Smooth muscle cell (in vitro differentiated cells): ENCODE measurements around the gene HES4. TPM values are rescaled to one million over a fixed set of nuclear protein-coding genes. Genes with fewer than 3 reads are reported as not detected.

ENCODE experiments used
- DNase-seq: peaks from one replicate; lab custom pipeline; 2025; ENCODE audit not compliant: unreplicated experiment; lab: John Stamatoyannopoulos, UW
- H2AFZ ChIP-seq: fragments of 200-600 bp; sonication (generic); 2 replicates; pipeline ENCODE4 v1.6.0; 2016; ENCODE audit warnings: antibody characterized with exemption, low read depth, mild to moderate bottlenecking
- H3F3A ChIP-seq: fragments of 200-600 bp; sonication (generic); 2 replicates; pipeline ENCODE4 v1.6.0; 2017; ENCODE audit warnings: antibody characterized with exemption, low read depth
- H3K27ac ChIP-seq: fragments of 200-600 bp; sonication (generic); 2 replicates; pipeline ENCODE4 v1.5.1; 2016; ENCODE audit warnings: low read depth, mild to moderate bottlenecking
- H3K27me3 ChIP-seq: fragments of 200-600 bp; sonication (generic); 2 replicates; pipeline ENCODE4 v1.6.1; 2016; ENCODE audit warnings: low read depth, mild to moderate bottlenecking
- H3K36me3 ChIP-seq: fragments of 200-600 bp; sonication (generic); 2 replicates; pipeline ENCODE4 v1.5.1; 2016; ENCODE audit warnings: low read depth
- H3K4me1 ChIP-seq: fragments of 200-600 bp; sonication (generic); 2 replicates; pipeline ENCODE4 v1.5.1; 2016; ENCODE audit warnings: low read depth
- H3K4me2 ChIP-seq: fragments of 200-600 bp; sonication (generic); 2 replicates; pipeline ENCODE4 v1.6.0; 2016; ENCODE audit warnings: mild to moderate bottlenecking
- H3K4me3 ChIP-seq: fragments of 200-600 bp; sonication (generic); 2 replicates; pipeline ENCODE4 v1.5.1; 2016; ENCODE audit warnings: mild to moderate bottlenecking
- H3K79me2 ChIP-seq: fragments of 200-600 bp; sonication (generic); 2 replicates; pipeline ENCODE4 v1.6.0; 2016; ENCODE audit warnings: low read depth, mild to moderate bottlenecking
- H3K9ac ChIP-seq: fragments of 200-600 bp; sonication (generic); 2 replicates; pipeline ENCODE4 v1.6.0; 2016; ENCODE audit warnings: low read depth
- H3K9me3 ChIP-seq: fragments of 200-600 bp; sonication (generic); replicated peaks from 2 replicates; pipeline ENCODE4 v1.5.1; 2016; ENCODE audit warnings: low read depth
- H4K20me1 ChIP-seq: fragments of 200-600 bp; sonication (generic); 2 replicates; pipeline ENCODE4 v1.6.0; 2016; ENCODE audit warnings: low read depth
- WGBS: methylation state at CpG from one replicate; pipeline ENCODE4 v1.1.7; 2016; ENCODE audit warnings: low lambda C conversion rate; 5-methylcytosine and 5-hydroxymethylcytosine counted together
- polyA plus RNA-seq: library from polyadenylated mRNA; unstranded; fragments of >200 nt; fragmentation: Nextera tagmentation; extraction: Ambion mirVana; gene quantifications from 2 replicates; pipeline ENCODE4 v1.2.1, GENCODE V29; 2016
- total RNA-seq: library from RNA; depleted of rRNA; stranded (reverse); fragments of >200 nt; gene quantifications from 2 replicates; pipeline ENCODE4 v1.2.3, GENCODE V29; 2014
- TF ChIP-seq, protein P1 (sequence below): fragments of 200-600 bp; sonication (generic); IDR thresholded peaks from 2 replicates; pipeline ENCODE4 v1.5.1; 2017; ENCODE audit warnings: borderline replicate concordance, mild to moderate bottlenecking, antibody characterized with exemption; ENCODE audit not compliant: insufficient read depth, poor library complexity, severe bottlenecking

Gene HES4
- total and polyA plus RNA-seq, 2 experiments from 2014 or later, result 57.0 to 72.0 TPM

DNA sequence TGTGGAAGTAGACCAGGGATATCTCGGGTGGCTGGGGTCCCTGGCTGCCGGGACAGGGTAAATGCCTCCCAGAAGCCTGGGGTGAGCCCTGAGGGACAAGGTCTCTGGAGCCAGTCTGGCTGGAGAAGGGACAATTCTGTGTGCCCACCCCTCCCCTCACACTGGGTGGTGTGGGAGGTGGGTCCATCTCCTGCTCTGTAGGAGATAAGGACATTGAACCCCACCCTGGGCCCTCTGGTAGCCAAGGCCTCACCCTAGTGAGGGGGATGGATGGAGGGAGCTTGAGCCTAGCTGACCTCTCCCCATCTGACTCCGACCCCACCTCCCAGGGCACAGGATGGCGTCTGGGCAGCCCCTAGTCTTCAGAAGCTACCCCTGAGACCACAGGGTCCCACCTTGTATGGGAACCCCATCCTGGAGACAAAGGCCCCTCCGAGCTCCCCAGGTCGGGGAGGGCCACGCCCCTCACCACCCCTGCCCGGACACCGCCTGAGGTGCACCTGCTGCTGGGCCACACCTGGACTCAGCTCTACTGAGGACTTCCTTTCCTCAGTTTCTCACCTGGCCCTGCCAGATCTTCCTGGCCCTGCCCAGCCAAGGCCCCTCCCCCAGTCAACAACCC lies 24.4 kb upstream of the HES4 start:
- no peak overlapping the region for H3K9ac ChIP-seq
- no peaks in the 10 kb centered on the region for H3K79me2 ChIP-seq
- H3F3A ChIP-seq, result no peaks in the 10 kb centered on the region
- TF ChIP-seq, protein P1, sequence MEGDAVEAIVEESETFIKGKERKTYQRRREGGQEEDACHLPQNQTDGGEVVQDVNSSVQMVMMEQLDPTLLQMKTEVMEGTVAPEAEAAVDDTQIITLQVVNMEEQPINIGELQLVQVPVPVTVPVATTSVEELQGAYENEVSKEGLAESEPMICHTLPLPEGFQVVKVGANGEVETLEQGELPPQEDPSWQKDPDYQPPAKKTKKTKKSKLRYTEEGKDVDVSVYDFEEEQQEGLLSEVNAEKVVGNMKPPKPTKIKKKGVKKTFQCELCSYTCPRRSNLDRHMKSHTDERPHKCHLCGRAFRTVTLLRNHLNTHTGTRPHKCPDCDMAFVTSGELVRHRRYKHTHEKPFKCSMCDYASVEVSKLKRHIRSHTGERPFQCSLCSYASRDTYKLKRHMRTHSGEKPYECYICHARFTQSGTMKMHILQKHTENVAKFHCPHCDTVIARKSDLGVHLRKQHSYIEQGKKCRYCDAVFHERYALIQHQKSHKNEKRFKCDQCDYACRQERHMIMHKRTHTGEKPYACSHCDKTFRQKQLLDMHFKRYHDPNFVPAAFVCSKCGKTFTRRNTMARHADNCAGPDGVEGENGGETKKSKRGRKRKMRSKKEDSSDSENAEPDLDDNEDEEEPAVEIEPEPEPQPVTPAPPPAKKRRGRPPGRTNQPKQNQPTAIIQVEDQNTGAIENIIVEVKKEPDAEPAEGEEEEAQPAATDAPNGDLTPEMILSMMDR, result no peak
- peaks cover 21% of the 10 kb centered on the region for H3K4me1 ChIP-seq
- H4K20me1 ChIP-seq, result peaks cover 46% of the 10 kb centered on the region
- no peaks in the 10 kb centered on the region for H3K36me3 ChIP-seq
- 84% methylated on average over 9 of the region's 9 CpGs for WGBS
- no peak overlapping the region for H3K27ac ChIP-seq
- no peak overlapping the region for H3K4me2 ChIP-seq
- DNase-seq, result no peak
- no peak overlapping the region for H2AFZ ChIP-seq
- H3K27me3 ChIP-seq, result no peaks in the 10 kb centered on the region
- no peak overlapping the region for H3K4me3 ChIP-seq
- no peaks in the 10 kb centered on the region for H3K9me3 ChIP-seq

DNA sequence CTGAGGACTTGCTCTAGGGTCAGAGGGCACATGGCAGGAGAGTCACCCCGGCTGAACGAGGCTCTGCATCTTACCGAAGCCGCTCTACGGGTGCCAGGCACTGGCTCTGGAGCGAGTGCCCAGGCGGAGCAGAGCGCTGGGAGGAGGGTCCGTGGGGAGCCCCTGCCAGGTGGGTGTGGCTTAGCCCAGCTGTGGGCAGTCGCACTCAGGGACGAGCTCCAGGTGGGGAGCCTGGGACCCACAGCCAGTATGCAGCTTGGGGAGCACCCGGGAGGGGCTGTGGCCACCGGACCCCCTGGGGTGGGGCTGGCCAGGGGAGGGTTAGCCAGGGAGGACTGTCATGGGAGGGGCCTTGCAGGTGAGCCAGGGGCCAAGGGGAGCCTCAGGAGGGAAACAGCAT lies 23.8 kb upstream of the HES4 start:
- no peak overlapping the region for H3K4me3 ChIP-seq
- 88% methylated on average over 11 of the region's 13 CpGs for WGBS
- H3K36me3 ChIP-seq, result no peaks in the 10 kb centered on the region
- no peaks in the 10 kb centered on the region for H3F3A ChIP-seq
- peaks cover 21% of the 10 kb centered on the region for H3K4me1 ChIP-seq
- peaks cover 46% of the 10 kb centered on the region for H4K20me1 ChIP-seq
- no peak for DNase-seq
- no peak overlapping the region for H2AFZ ChIP-seq
- no peak overlapping the region for H3K9ac ChIP-seq
- H3K9me3 ChIP-seq, result no peaks in the 10 kb centered on the region
- no peaks in the 10 kb centered on the region for H3K79me2 ChIP-seq
- no peak overlapping the region for H3K4me2 ChIP-seq
- H3K27me3 ChIP-seq, result no peaks in the 10 kb centered on the region
- TF ChIP-seq, protein P1, result no peak
- H3K27ac ChIP-seq, result no peak overlapping the region

DNA sequence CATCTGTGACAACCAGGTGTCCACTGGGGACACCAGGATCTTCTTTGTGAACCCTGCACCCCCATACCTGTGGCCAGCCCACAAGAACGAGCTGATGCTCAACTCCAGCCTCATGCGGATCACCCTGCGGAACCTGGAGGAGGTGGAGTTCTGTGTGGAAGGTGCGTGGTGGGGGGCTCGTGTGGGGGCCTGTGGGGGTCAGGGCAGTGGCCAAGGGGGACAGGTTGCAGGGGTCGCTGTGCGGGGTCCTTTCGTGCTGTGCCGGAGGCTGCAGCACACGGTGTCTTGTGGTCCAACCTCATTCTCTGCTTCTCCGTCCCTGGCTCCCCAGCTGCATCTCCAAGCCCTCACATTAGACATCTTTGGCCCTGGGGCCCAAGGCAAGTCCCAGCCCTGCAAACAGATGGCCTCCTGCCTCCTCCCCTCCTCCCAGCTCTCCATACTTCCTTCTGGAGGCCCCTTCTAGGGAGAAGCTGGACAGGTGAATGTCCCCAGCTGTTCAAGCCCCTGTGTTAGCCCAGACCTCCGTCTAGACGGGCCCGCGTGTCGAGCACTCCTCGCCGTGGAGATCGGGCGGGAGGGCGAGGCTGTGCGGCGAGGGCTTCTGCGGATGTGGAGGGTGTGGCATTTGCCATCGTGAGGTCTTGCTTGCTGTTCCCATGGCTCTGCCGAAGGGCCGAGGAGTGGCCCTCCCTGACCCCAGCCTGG lies 22.6 kb upstream of the HES4 start:
- no peak overlapping the region for H3K9ac ChIP-seq

More for the DNA sequence above, 22.6 kb upstream of the HES4 start:
- no peak for DNase-seq
- 90% methylated on average over 24 of the region's 27 CpGs for WGBS
- H3K4me2 ChIP-seq, result no peak overlapping the region
- no peaks in the 10 kb centered on the region for H3K36me3 ChIP-seq
- no peaks in the 10 kb centered on the region for H3K9me3 ChIP-seq
- H3K27me3 ChIP-seq, result no peaks in the 10 kb centered on the region
- no peaks in the 10 kb centered on the region for H3F3A ChIP-seq
- H3K27ac ChIP-seq, result no peak overlapping the region
- H4K20me1 ChIP-seq, result peaks cover 41% of the 10 kb centered on the region
- peaks cover 21% of the 10 kb centered on the region for H3K4me1 ChIP-seq
- H3K4me3 ChIP-seq, result no peak overlapping the region
- TF ChIP-seq, protein P1, result no peak
- H2AFZ ChIP-seq, result no peak overlapping the region
- H3K79me2 ChIP-seq, result no peaks in the 10 kb centered on the region
